ENCODE data around the gene KDM3B.

GRCh38 chr5:138354926-138355378 lies 2.5 kb downstream of the KDM3B start:
- no peak for TF ChIP-seq POLR2A (IDR thresholded peaks at IDR 0.05)
- no peak for TF ChIP-seq CTCF (IDR thresholded peaks at IDR 0.05)

Measured in thyroid gland (tissue), 4 donors.